GM18502 (cell line): ENCODE measurements around the gene TLCD2.
"Not testable (repeated sequence)": the region's sequence is repeated elsewhere in the genome, so short reads cannot be mapped to it uniquely, and the experiment has no call there.

ENCODE experiments used
- ATAC-seq: cut with Tn5 transposase; IDR thresholded peaks from one replicate; pipeline ENCODE4 v1.9.1; 2021; ENCODE audit warnings: mild to moderate bottlenecking; ENCODE audit not compliant: unreplicated experiment, poor library complexity

The TLCD2 gene

DNA sequence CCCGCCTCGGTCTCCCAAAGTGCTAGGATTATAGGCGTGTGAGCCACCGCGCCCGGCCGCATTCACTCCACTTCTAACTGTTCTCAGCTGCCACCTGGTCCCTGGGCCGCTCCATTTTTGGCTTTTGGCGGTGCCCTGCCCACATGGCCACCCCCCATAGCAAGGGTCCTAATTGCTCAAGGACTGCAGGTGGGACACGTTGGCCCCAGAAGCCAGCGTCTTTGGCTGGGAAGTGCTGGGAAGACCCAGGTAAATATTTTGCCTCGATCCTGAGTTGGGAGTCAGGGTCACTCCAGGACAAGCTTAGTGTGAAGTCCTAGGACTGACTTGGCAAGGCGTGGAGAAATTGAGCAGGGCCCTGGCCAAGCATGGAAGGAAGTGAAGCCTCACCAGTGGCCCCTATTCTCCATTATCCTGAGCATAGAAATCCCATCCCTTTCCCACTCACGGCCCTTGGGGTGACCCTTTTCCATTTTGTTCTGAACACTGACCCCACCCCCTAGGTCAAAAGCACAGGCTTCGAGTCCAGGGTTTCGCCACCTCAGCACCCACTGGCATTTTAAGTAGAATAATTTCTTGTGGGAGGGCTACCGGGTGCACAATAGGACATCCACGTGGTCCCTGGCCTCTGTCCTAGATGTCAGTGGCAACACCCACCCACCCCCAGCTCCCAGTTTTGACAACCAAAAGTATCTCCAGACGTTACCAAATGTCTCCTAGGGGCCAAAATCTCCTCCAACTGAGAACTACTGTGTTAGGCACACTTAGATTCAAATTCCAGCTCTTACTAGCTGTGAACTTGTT lies 8.4 kb upstream of the TLCD2 start:
- ATAC-seq: no peak

DNA sequence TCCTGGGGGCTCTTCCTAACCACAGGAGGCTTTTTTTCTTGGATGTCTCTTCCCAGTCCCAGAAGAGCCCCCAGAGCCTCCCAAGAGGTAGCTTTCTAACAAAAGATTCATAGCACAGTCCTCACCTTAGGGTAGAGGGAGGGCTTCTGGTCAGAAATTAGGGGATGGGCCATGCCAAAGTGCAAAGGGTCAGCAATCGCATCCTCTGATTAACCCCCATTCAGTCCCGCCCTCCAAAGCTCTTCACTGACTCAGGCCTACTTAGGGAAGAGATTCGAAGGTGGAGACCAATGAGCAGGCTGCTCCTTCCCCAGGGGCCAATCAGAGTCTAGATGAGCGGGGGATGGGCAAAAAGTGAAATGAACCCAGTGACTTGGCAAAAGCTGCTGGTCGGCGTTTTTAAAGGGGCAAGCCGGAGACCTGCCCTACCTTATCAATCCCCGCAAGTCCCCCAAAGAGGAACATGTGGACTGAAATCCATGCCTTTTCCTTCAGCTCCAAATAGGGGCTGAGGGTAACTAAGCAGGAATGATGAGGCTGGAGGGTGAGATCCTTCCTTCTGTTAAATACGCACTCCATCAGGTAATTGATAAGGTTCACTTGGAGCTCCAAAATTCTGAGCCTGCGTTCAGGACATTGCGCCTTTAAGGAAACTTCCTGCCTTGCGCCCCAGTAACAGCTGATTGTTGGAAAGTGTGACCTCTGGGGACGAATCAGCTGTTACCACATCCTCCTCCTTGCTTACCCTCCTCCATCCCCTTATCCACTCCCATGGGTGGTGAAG lies 6.9 kb upstream of the TLCD2 start:
- ATAC-seq: peak; percentile 42

- ATAC-seq: peak; percentile 80
Observed at GRCh38 chr17:1716076-1716911, 6.1 kb upstream of the TLCD2 start.

GRCh38 chr17:1715803-1716075 lies 5.6 kb upstream of the TLCD2 start:
- ATAC-seq: no peak

DNA sequence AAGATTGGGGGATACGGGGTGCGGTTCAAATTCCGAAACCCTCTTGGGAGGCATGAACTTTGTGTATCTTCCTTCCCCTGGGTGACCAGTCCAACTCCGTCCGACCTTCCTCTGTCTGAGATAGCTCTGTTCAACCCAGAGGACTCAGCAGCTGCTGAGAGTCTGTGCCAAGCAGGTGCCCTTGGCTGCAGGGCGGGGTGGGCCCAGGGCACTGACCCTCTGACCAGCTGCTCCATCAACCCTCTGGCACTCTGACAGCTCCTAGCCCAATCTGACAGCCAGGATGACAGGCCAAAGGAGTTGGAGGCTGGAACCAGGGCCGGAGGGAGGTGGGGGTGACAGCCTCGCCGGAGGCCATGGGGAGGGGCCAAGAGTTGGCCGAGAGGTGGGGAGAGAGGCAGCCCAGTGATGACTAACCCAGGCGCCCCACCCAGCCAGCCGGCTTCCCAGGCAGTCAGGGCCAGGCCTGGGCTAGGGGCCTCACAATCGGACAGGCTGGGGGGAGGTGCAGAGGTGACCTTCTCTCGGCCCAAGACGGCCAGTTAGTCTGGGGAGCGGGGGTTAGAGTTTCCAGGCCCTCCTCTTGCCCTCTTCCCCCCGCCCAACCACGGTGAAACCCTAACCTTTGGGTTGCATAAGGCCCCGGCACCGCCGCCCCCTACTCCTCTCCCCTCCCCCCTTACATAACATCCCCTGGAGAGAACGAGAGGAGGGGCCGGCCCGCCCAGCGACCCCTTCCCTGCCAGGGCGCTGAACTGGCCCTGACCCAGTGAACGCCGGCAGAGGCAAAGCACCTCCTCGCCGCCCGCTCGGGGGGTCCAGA lies 5.0 kb upstream of the TLCD2 start:
- ATAC-seq: no peak

DNA sequence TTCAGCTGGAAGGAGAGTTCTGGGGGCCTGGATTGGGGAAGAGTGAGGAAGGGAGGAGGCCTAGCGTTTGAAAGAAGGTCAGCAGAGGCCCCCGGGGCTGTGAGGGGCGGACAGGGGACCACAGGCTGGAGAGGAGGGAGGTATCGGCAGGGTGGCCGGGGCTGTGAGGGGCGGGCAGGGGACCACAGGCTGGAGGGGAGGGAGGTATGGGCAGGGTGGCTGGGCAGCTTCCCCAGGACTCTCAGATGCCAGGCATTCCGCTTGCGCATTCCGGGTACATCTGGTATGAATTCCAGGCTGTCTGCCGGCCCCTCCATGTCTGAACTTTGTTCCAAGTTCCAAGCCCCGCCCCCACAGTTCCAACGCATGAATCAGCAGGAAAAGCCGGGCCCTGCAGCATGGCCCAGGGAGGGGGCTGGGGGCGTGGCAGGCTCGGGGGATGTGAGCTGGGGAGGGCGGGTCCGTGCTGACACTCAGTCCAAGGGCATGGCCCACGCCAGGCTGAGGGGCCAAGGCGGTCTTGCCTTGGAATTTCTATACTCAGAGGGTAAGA lies 4.3 kb upstream of the TLCD2 start:
- ATAC-seq: no peak

DNA sequence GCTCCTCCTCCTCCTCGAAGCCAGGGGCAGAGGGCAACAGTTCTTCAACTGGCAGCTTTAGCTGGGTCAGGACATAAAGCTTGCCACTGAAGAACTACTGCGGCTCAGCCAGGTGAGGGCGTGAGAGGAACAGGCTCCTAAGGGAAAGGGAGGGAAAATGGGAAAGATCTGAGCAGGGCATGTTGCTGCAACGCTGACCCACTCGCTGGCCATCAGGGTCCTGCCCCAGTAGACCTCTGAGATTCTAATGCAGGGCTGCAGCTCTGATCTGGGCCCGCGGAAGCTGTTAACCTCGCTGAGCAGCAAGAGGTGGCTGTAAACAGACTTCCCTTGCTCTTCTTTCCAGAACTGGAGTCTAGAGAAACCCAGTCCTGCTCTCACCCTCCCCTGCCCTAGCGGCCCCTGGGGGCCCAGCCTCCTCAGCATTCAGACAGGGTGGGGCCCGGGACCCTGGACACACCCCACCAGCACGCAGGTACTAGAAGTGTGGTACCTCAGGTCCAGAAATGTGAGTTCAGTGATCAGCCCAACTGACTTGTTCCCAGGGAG lies 3.8 kb upstream of the TLCD2 start:
- ATAC-seq: no peak

- no peak for ATAC-seq
Observed at GRCh38 chr17:1713160-1713877, 3.1 kb upstream of the TLCD2 start.

DNA sequence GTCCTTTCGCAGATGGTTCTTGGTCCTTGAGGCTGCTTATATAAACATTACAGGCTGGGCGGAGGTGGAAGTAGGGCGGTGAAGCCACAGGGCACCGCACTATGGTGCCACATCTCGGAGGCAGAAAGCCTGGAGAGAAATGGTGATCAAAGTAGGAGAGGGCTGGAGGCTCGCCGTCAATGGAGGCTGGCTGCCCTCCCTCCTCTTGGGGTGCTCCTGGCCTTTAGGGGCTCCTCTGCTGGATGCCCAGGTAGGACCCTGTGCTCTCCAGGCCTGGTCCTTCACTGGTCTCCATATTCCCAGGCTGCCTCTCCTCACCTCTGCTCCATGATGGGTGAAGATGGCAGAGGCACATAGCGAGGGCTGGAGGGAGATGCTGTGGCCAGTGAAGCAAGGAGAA lies 2.1 kb upstream of the TLCD2 start:
- no peak for ATAC-seq

- ATAC-seq: no peak
Observed at GRCh38 chr17:1711804-1712203, 1.6 kb upstream of the TLCD2 start.

- no peak for ATAC-seq
Observed at GRCh38 chr17:1710807-1711553, 803 bp upstream of the TLCD2 start.

DNA sequence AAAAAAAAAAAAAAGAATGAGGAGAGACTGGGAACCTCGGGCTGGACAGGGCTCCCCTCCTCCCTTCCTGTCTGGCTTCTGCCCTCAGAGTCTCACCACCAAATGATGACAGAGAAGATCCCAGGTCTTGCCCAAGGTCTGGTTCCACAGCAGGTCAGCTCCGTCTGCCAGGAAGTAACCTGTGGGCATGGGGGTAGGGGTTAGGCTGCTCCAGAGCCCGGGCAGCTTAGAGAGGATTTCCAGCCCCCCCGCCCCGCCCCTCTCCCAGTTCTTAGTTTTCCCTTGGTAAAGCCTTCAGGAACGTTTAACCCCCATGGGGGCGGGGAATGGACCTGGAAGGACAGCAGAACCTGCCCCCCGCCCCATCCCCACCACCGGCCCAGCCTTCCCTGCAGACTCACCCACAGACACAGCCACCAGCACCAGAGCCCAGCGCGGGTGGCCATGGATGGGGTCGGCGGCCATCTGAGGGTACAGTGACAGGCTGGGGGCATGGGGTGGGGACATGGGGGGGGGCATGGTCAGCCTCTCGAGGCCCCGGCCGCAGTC lies 700 bp downstream of the TLCD2 start:
- ATAC-seq: no peak

DNA sequence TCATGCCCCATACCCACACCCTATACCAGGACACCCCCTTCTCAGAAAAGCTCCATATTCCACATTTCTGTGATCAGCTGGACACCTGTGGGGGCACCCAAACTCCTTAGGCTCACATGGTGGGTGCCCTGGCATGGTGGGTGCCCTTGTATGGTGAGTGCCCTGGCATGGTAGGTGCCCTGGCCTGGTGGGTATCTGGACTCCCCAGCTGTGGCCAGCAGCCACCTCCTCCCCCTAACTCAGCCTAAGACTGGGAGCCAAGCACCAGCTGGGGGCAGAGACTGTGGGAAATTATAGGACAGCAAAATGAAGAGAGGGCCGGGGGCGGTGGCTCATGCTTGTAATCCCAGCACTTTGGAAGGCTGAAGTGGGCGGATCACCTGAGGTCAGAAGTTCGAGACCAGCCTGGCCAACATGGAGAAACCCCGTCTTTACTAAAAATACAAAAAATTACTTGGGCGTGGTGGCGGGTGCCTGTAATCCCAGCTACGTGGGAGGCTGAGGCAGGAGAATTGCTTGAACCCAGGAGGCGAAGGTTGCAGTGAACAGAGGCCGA lies 1.3 kb downstream of the TLCD2 start:
- ATAC-seq: not testable (repeated sequence)

- ATAC-seq: no peak
Observed at GRCh38 chr17:1707107-1707506, 3.1 kb downstream of the TLCD2 start.

DNA sequence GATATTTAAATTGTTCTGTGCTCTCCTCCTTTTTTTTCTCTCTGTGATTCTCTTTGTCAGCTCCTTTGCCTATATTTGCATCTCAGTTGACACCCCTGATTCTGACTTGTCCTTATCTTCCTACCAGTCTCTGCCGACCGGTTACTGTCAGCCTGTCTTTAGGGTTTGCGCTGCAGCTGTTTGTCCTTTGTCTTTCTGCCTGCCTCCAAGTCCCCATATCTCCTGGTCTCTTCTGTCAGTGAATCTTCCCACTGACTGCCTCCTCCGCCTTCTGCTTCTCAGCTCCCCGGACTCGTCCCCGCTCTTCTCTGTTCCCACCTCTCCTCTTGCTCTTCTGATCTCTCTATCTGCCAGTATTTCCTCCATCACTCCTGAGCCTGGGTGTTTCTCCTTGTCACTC lies 5.2 kb downstream of the TLCD2 start:
- ATAC-seq: no peak

DNA sequence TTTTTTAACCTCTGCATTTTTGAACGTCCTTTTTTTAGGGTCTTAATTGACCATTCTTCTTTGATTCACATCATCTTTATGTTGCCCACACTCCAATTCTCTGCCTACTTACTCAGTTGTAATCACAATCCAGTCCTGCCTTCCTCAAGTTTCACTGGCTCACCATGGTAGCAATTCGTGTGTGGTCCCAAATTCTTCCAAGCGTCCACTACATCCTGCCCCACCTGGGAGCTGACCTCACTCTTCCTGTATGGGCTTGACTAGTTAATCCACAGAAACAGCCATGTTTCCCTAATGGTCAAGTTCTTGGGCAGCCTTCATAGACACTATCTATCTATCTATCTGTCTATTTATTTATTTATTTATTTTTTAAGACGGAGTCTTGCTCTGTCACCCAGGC lies 7.1 kb downstream of the TLCD2 start:
- no peak for ATAC-seq

GRCh38 chr17:1699891-1700290 lies 10.3 kb downstream of the TLCD2 start:
- not testable (repeated sequence) for ATAC-seq

DNA sequence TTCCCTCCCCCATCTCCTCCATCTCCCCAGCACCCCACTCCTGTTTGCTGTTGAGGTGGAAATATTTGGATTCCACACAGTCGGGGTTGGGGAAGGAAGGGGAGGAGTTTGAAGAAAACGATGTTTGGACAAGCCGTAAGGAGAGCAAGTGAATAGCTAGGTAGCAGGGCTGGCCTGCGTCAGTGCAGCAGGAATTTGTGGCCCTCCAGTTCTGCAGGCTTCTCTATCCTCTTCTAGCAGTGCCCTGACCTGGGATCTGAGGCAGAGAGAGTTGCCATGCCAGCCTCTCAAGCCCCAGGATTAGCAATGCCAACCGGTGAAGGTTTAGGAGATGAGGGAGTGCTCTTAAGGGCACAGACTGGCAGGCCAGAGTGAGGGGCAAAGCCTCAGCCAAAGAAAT lies 12.5 kb downstream of the TLCD2 start:
- ATAC-seq: no peak
